Common myeloid progenitor, CD34-positive (primary cell): ENCODE data around the gene ROR1.

Experiments used
- CTCF ChIA-PET: fragments of 350-600 bp; sonication (Branson Sonifier 250); formaldehyde crosslinking; loops from one replicate; lab custom pipeline; 2021; ENCODE audit warnings: antibody characterized with exemption; lab: Charles Lee
- POLR2A ChIA-PET: fragments of 350-600 bp; sonication (Branson Sonifier 250); formaldehyde crosslinking; loops from one replicate; lab custom pipeline; 2021; ENCODE audit warnings: antibody characterized with exemption; lab: Charles Lee
- DNase-seq, 3 donors: peaks; one replicate each; pipeline versions ENCODE4 v3.0.0 to v3.0.0-alpha.2; 2013
- H3K27ac ChIP-seq, 2 experiments: 1 replicate in 1 of 2; 2 replicates in 1 of 2; pipeline ENCODE4 v1.7.0; 2013; ENCODE audit warnings: inconsistent platforms in 2 of 2, low read length in 2 of 2, mild to moderate bottlenecking in 2 of 2, low read depth in 1 of 2, moderate library complexity in 1 of 2; ENCODE audit not compliant: severe bottlenecking in 2 of 2, insufficient read depth in 1 of 2, poor library complexity in 1 of 2
- H3K27me3 ChIP-seq, 5 experiments: replicated peaks in 2 of 5; 1 replicate in 3 of 5; 2 replicates in 2 of 5; pipeline versions ENCODE4 v1.6.1 to v1.7.0; 2013; ENCODE audit warnings: low read length in 4 of 5, mild to moderate bottlenecking in 2 of 5, moderate library complexity in 2 of 5, inconsistent platforms in 1 of 5; ENCODE audit not compliant: insufficient read depth in 5 of 5, control insufficient read depth in 4 of 5
- H3K36me3 ChIP-seq, 4 experiments: 1 replicate in 2 of 4; 2 replicates in 2 of 4; pipeline versions ENCODE4 v1.6.1 to v1.7.0; 2013; ENCODE audit warnings: low read length in 3 of 4, control low read depth in 1 of 4, mild to moderate bottlenecking in 1 of 4; ENCODE audit not compliant: control insufficient read depth in 4 of 4, insufficient read depth in 4 of 4
- H3K4me1 ChIP-seq, 4 experiments: 1 replicate in 3 of 4; 2 replicates in 1 of 4; pipeline versions ENCODE4 v1.6.1 to v1.7.1; 2013; ENCODE audit warnings: low read length in 3 of 4, mild to moderate bottlenecking in 3 of 4, control low read depth in 1 of 4, inconsistent platforms in 1 of 4, moderate library complexity in 1 of 4; ENCODE audit not compliant: control insufficient read depth in 4 of 4, insufficient read depth in 4 of 4; ENCODE audit errors: control extremely low read depth in 1 of 4
- H3K4me3 ChIP-seq, 7 experiments: 1 replicate in 4 of 7; 2 replicates in 3 of 7; pipeline versions ENCODE4 v1.5.1 to v1.7.0; 2013; ENCODE audit warnings: mild to moderate bottlenecking in 7 of 7, low read length in 6 of 7, moderate library complexity in 6 of 7, inconsistent platforms in 2 of 7, low read depth in 2 of 7, control low read depth in 1 of 7; ENCODE audit not compliant: insufficient read depth in 4 of 7, control insufficient read depth in 1 of 7; ENCODE audit errors: extremely low read depth in 1 of 7
- H3K9me3 ChIP-seq, 5 experiments: 1 replicate in 4 of 5; 2 replicates in 1 of 5; pipeline versions ENCODE4 v1.6.1 to v1.7.1; 2013; ENCODE audit warnings: low read length in 4 of 5, mild to moderate bottlenecking in 2 of 5, inconsistent platforms in 1 of 5, low read depth in 1 of 5, moderate library complexity in 1 of 5; ENCODE audit not compliant: control insufficient read depth in 4 of 5, insufficient read depth in 2 of 5; ENCODE audit errors: control extremely low read depth in 1 of 5
- WGBS: methylation state at CpG from one replicate; pipeline ENCODE4 v1.1.5; 2013; ENCODE audit not compliant: insufficient coverage; 5-methylcytosine and 5-hydroxymethylcytosine counted together

Gene ROR1

DNA sequence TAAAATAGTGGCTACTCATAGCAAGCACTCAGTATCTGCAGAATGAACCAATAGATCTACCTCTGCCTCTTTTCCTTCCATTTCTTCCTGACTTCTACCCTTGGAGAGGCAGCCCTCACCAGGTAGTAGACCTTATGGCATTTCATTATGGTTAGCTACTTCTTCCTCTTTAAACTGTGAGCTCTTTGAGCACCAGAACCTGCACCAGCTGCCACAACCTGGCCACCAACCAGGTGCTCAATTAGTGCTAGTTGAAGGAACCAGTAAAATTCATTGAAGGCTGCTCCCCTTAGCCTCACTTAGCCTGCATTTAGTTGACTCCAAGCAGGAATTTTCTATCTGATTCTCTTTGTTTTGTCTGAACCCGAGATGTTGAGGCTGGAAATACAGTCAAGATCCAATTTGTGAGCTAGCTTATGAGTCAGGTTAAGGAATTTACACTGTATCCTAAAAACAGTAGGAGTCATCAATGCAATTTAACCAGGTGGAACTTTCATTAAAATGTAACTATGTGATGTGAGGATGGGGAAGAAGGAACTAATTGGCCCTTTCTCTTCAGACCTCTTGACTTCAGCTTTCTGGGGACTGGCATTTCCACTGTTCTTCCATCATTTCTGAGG is 348.1 kb downstream of the ROR1 start:
- Histone ChIP-seq H3K36me3 (no peaks in the 10 kb centered on the region), H3K4me3 (no peak overlapping the region), H3K27ac (no peak overlapping the region), H3K27me3 (no peaks in the 10 kb centered on the region), H3K9me3 (no peaks in the 10 kb centered on the region), H3K4me1 (no peaks in the 10 kb centered on the region)
- no peak for DNase-seq
- POLR2A ChIA-PET: no interaction called here
- CTCF ChIA-PET: no interaction called here
- WGBS: 100% methylated on average over 1 of the region's 1 CpG

DNA sequence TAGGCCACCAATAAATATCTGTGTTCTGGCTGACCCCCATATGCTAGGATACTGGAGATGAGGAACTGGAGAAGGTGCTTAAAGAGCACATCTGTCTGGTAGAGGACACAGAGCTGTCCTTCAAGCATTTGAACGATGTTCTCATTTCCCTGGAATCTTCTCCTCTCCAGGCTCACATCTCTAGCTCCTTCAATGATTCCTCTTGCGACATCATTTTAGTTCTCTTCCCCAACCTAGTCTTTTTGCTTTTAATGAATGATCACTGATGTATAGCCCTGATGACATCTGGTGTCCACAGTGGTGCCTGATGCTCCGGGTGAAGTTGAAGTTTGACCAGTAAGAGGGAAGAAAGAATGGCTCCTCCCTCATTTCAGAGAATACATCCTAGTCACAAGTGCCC is 348.8 kb downstream of the ROR1 start:
- whole genome bisulfite sequencing: 93% methylated on average over 2 of the region's 3 CpGs
- Histone ChIP-seq H3K36me3 (no peaks in the 10 kb centered on the region), H3K27ac (no peak overlapping the region), H3K4me1 (no peaks in the 10 kb centered on the region), H3K4me3 (no peak overlapping the region), H3K9me3 (no peaks in the 10 kb centered on the region), H3K27me3 (no peaks in the 10 kb centered on the region)
- DNase-seq: no peak
- ChIA-PET POLR2A (no interaction called here), CTCF (no interaction called here)

DNA sequence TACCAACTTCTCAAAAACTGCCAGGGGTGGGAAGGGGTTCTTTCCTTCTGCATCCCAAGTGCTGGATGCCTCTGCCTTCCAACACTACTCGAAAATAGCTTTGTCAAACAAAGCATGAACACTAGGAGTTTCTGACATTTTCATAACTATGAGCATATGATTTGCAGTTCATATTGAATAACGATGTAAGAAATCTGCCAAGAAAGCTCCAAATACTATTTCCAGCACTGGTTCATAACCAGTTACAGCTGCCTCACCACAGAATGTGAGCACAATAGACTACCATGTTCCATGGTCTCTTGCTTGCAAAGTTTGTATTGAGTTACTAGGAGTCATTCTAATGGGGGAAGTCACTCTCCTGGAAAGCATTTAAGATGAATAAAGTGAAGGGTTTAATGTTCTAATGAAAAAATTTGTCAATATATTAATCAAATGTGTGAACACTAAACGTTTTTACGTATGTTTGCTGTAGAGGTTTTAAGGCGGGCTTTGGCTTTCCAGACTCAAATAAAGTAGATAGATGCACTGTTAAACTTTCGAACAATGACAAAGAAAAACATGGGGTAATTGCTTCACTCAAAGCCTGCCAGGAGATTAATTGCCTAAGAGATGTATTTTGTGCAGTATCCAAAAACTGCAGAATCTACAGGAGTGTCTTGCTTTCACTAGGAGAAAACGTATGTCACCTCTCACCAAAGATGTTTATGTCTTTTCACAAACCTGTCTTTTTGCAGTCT is 351.1 kb downstream of the ROR1 start:
- ChIA-PET CTCF (no interaction called here), POLR2A (no interaction called here)
- Histone ChIP-seq H3K27me3 (no peaks in the 10 kb centered on the region), H3K4me1 (no peaks in the 10 kb centered on the region), H3K27ac (no peak overlapping the region), H3K9me3 (no peaks in the 10 kb centered on the region), H3K4me3 (no peak overlapping the region), H3K36me3 (no peaks in the 10 kb centered on the region)
- DNase-seq: no peak
- 96% methylated on average over 4 of the region's 7 CpGs for WGBS

DNA sequence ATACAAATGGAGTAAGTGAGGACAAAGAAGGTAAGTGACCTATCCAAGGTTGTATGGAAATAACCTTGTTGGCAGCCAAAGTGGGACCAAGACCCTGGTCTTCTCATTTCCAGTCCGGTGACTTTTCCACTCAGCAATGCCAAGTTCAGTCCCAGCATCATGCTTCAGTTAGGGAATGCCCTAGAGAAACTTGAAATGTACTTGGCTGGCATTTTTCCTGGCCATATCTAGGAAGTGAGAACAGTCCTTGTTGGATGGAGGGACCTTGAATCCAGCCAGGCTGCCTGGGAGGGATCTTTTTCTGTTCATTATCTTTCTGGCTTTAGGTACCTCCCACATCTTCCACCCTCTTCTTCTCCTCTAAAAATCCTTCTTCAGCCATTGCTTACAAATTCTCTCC is 352.8 kb downstream of the ROR1 start:
- no peak overlapping the region for H3K27ac ChIP-seq
- no peaks in the 10 kb centered on the region for H3K4me1 ChIP-seq
- H3K9me3 ChIP-seq: no peaks in the 10 kb centered on the region
- H3K4me3 ChIP-seq: no peak overlapping the region
- 100% methylated on average over 1 of the region's 1 CpG for WGBS
- H3K27me3 ChIP-seq: no peaks in the 10 kb centered on the region
- no peak for DNase-seq
- CTCF ChIA-PET: interaction anchor here (0.8 kb wide), 1 partner anchor 121 kb away, joined by 3 read pairs; no protein-coding TSS in a partner anchor
- POLR2A ChIA-PET: interaction anchor here (0.8 kb wide), 1 partner anchor 212 kb away, joined by 4 read pairs; no protein-coding TSS in a partner anchor
- H3K36me3 ChIP-seq: no peaks in the 10 kb centered on the region

DNA sequence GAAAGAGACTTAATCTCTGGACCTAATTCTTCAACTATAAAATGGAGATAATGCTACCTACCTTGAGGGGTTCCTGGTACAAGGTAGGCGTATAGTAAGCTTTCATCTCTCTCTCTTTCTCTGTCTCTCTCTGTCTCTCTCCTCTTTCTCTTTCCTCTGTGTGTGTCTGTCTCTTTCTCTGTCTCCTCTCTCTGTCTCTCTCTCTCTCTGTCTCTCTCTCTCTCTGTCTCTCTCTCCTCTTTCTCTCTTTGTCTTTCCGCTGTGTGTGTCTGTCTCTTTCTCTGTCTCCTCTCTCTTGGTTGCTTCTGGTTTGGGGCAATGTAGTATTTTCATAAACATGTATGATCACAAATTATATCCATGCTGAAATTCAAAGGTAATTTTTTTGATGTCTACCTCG is 353.5 kb downstream of the ROR1 start:
- Histone ChIP-seq H3K9me3 (no peaks in the 10 kb centered on the region), H3K36me3 (no peaks in the 10 kb centered on the region), H3K4me3 (no peak overlapping the region), H3K4me1 (no peaks in the 10 kb centered on the region), H3K27ac (no peak overlapping the region), H3K27me3 (no peaks in the 10 kb centered on the region)
- ChIA-PET POLR2A (interaction anchor here (0.8 kb wide), 1 partner anchor 212 kb away, joined by 4 read pairs; no protein-coding TSS in a partner anchor), CTCF (interaction anchor here (0.8 to 1.1 kb wide), 2 partner anchors 10 to 121 kb away, joined by 3 to 5 read pairs; no protein-coding TSS in a partner anchor)
- DNase-seq: no peak
- 86% methylated on average over 1 of the region's 3 CpGs for WGBS

DNA sequence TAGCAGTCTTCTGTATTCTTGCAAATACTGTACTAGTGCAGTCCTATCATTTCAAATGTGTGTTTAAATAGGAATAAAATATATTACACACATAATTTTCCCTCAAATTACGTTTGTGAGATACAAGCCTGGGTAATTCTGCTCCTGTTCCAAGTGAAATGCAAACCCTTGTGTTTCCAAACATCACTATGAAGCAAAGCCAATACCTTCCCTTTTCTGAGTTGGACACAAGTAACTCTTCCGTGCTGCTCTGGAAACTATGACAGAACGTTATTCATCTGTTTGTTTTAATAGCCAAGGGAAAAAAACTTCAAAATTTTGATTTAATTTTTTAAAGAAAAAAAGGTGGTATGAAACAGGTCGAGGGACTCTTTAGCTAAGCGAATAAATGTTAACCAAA is 355.9 kb downstream of the ROR1 start:
- Histone ChIP-seq H3K36me3 (no peaks in the 10 kb centered on the region), H3K27ac (no peak overlapping the region), H3K27me3 (peaks cover 0 to 5% (median 0%) of the 10 kb centered on the region in 5 experiments), H3K9me3 (no peaks in the 10 kb centered on the region), H3K4me1 (no peaks in the 10 kb centered on the region), H3K4me3 (no peak overlapping the region)
- POLR2A ChIA-PET: no interaction called here
- WGBS: 93% methylated on average over 3 of the region's 5 CpGs
- CTCF ChIA-PET: interaction anchor here (1.4 kb wide), 1 partner anchor 357 kb away, joined by 3 read pairs; no protein-coding TSS in a partner anchor
- no peak for DNase-seq

DNA sequence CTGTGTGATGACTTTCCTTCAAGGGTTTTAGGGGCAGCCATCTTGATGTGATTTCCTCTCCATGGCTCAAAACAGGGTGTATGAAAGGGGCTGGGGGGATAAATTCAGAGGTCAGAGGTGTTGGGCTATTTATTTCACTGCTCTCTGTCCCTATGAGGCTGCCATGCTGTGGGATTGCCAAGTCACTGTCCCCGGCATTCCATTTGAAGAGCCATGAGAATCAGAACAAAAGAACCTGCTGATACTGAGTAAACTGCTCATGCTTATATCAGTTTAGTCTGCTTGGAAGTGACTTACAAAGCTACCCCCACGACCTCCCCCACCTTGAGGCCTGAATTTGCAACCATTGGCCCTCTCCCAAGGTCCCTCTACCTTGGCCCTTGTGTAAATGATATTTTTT is 357.3 kb downstream of the ROR1 start:
- peaks cover 0 to 5% (median 0%) of the 10 kb centered on the region in 5 experiments for H3K27me3 ChIP-seq
- H3K4me1 ChIP-seq: no peaks in the 10 kb centered on the region
- no peaks in the 10 kb centered on the region for H3K9me3 ChIP-seq
- H3K27ac ChIP-seq: no peak overlapping the region
- H3K4me3 ChIP-seq: no peak overlapping the region
- no peak for DNase-seq
- 89% methylated on average over 1 of the region's 2 CpGs for WGBS
- H3K36me3 ChIP-seq: no peaks in the 10 kb centered on the region
- CTCF ChIA-PET: interaction anchor here (0.5 to 1.0 kb wide), 2 partner anchors 100 to 156 kb away, joined by 3 to 4 read pairs; no protein-coding TSS in a partner anchor
- POLR2A ChIA-PET: no interaction called here
